Measurements from ENCODE around the gene NRG3. TPM values are rescaled to one million over a fixed set of nuclear protein-coding genes. Genes with fewer than 3 reads are reported as not detected.

NRG3 gene
- total and polyA plus RNA-seq, 2 of the 4 experiments (the other 2 are of a cell fraction), result not detected

- DNase-seq, result no peak
- Histone ChIP-seq H2BK15ac (ENCODE audit: low read depth, low read length) (no peak overlapping the region), H3K27me3 (ENCODE audit: control insufficient read depth, insufficient read depth, low read length) (no peaks in the 10 kb centered on the region), H2AK9ac (replicated peaks; ENCODE audit: low read depth, low read length, poor library complexity) (no peak overlapping the region), H3K4me1 (ENCODE audit: control insufficient read depth, insufficient read depth, low read length) (no peaks in the 10 kb centered on the region), H4K5ac (ENCODE audit: low read depth, low read length) (no peak overlapping the region), H3K23ac (ENCODE audit: low read depth, low read length) (no peak overlapping the region), H2BK120ac (ENCODE audit: low read depth, low read length) (no peak overlapping the region), H4K8ac (ENCODE audit: low read depth in 2 of 2, low read length in 2 of 2) (no peak overlapping the region), H4K20me1 (ENCODE audit: insufficient read depth, low read length) (no peaks in the 10 kb centered on the region), H2BK20ac (ENCODE audit: low read depth, low read length) (no peak overlapping the region), H3K4ac (ENCODE audit: low read depth, low read length) (no peak overlapping the region), H3K14ac (replicated peaks; ENCODE audit: low read depth, low read length) (no peak overlapping the region), H2BK5ac (ENCODE audit: low read depth, low read length, poor library complexity, severe bottlenecking) (no peak overlapping the region), H3K18ac (ENCODE audit: low read depth, low read length) (no peak overlapping the region), H3K4me2 (ENCODE audit: low read depth, low read length) (no peak overlapping the region), H3K9me1 (ENCODE audit: insufficient read depth, low read length) (no peaks in the 10 kb centered on the region), H3K79me1 (ENCODE audit: low read depth in 1 of 2, low read length in 2 of 2) (no peaks in the 10 kb centered on the region), H2AFZ (replicated peaks; ENCODE audit: low read length, poor library complexity) (no peak overlapping the region), H3K56ac (ENCODE audit: extremely low read depth, insufficient read depth, low read length) (no peak overlapping the region), H4K91ac (ENCODE audit: insufficient read depth, low read depth, low read length) (no peak overlapping the region), H3K4me3 (ENCODE audit: insufficient read depth, low read depth, low read length) (no peak overlapping the region), H3K9ac (ENCODE audit: low read depth, low read length) (no peak overlapping the region), H3K9me3 (ENCODE audit: control insufficient read depth, insufficient read depth, low read length) (peaks cover 13% of the 10 kb centered on the region), H2AK5ac (ENCODE audit: low read depth, low read length) (no peak overlapping the region), H3K36me3 (ENCODE audit: control insufficient read depth, insufficient read depth, low read length) (no peaks in the 10 kb centered on the region), H3K27ac (ENCODE audit: insufficient read depth, low read length) (no peak overlapping the region)
- ChIA-PET CTCF (no interaction called here), POLR2A (ENCODE audit: unreplicated experiment) (no interaction called here)
- TF ChIP-seq NFE2L2 (IDR thresholded peaks at IDR 0.05; ENCODE audit: low read depth, low read length), result no peak
- TF ChIP-seq RFX5 (IDR thresholded peaks at IDR 0.05; ENCODE audit: low read depth, low read length), result no peak
- no peak for TF ChIP-seq USF2 (IDR thresholded peaks at IDR 0.05; ENCODE audit: low read depth, low read length)
- TF ChIP-seq ELK1 (IDR thresholded peaks at IDR 0.05; ENCODE audit: borderline replicate concordance, low read depth, low read length), result no peak
- no peak for TF ChIP-seq FOS (IDR thresholded peaks at IDR 0.05; ENCODE audit: low read depth, low read length)
- no peak for TF ChIP-seq RAD21 (IDR thresholded peaks at IDR 0.05; ENCODE audit: low read length)
- TF ChIP-seq CHD1 (IDR thresholded peaks at IDR 0.05; ENCODE audit: low read depth, low read length), result no peak
- no peak for TF ChIP-seq CTCF (conservative IDR thresholded peaks at IDR 0.05; ENCODE audit: low read depth, low read length)
- no peak for TF ChIP-seq RCOR1 (IDR thresholded peaks at IDR 0.05; ENCODE audit: insufficient replicate concordance, low read length)
- TF ChIP-seq SMC3 (IDR thresholded peaks at IDR 0.05; ENCODE audit: low read depth, low read length), result no peak
- dilution Hi-C loops (cut with HindIII; ENCODE audit: low sequenced_read_pairs, unreplicated experiment) (no loop called here), in situ Hi-C loops (cut with MboI; ENCODE audit: low sequenced_read_pairs) (no loop called here), intact Hi-C loops (cut with micrococcal nuclease) (no loop called here)
- no peak for ATAC-seq (ENCODE audit: low read depth)
- BruUV-seq (replicated peaks), result no TSS peak
Observed at GRCh38 chr10:82396886-82397285, 521.9 kb downstream of the NRG3 start.

Measured in IMR-90 (cell line).